Endothelial cell of umbilical vein (primary cell): ENCODE data around the gene PATL1.

ENCODE experiments used
- EZH2 ChIP-seq: IDR thresholded peaks from 2 replicates; pipeline ENCODE4 v1.6.1; 2012; ENCODE audit warnings: borderline replicate concordance, low read depth, mild to moderate bottlenecking, moderate library complexity, low read length, inconsistent platforms; ENCODE audit not compliant: severe bottlenecking
- MAX ChIP-seq: IDR thresholded peaks from 2 replicates; pipeline ENCODE4 v1.6.1; 2011; ENCODE audit not compliant: insufficient read depth, insufficient read length
- MYC ChIP-seq: IDR thresholded peaks from one replicate; pipeline ENCODE4 v1.6.1; 2011; ENCODE audit warnings: mild to moderate bottlenecking, low read depth, low read length
- POLR2A ChIP-seq: IDR thresholded peaks from 2 replicates; pipeline ENCODE4 v1.6.1; 2012; ENCODE audit warnings: low read depth, mild to moderate bottlenecking, control low read depth, low read length
- POLR2AphosphoS5 ChIP-seq: IDR thresholded peaks from 2 replicates; pipeline ENCODE4 v1.6.1; 2012; ENCODE audit warnings: low read depth, mild to moderate bottlenecking, control low read depth, low read length, moderate library complexity; ENCODE audit not compliant: insufficient read depth
- TF ChIP-seq, protein P1 (sequence below), 2 donors: IDR thresholded peaks; 1 replicate in 1 of 2; 2 replicates in 1 of 2; pipeline ENCODE4 v1.5.1; 2011; ENCODE audit warnings: low read length in 2 of 2, mild to moderate bottlenecking in 2 of 2, moderate library complexity in 2 of 2, control low read depth in 1 of 2, inconsistent platforms in 1 of 2, low read depth in 1 of 2; ENCODE audit not compliant: insufficient read depth in 1 of 2; ENCODE audit errors: extremely low read depth in 1 of 2

DNA sequence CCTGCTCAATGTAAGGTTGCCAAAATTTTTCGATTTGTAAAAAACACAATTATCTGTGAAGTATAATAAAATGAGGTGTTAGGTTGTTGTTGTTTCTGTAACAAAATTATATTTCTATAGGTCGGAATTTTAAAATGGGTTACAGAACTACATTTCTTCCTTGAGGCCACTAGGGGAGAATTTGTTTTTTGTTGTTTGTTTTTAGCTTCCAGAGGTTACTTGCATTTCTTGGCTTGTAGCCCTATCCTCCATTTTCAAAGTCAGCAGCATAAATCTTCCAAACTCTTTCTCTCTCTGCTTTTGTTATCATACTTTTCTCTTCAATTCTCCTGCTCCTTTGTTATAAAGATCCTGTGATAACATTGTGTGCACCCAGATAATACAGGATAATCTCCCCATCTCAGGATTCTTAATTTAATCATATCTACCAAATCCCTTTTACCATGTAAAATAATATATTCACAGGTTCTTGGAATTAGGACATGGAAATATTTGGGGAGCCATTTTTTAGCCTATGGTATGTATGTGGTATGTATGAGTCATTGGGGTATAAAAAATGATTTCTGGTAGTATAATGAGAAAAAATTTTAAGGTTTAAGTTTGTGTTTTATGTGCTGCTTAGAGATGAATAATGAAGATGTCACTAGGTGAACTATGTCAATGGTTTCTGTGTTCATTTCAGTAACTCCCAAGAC is 9.4 kb upstream of the PATL1 start:
- TF ChIP-seq, protein P1, sequence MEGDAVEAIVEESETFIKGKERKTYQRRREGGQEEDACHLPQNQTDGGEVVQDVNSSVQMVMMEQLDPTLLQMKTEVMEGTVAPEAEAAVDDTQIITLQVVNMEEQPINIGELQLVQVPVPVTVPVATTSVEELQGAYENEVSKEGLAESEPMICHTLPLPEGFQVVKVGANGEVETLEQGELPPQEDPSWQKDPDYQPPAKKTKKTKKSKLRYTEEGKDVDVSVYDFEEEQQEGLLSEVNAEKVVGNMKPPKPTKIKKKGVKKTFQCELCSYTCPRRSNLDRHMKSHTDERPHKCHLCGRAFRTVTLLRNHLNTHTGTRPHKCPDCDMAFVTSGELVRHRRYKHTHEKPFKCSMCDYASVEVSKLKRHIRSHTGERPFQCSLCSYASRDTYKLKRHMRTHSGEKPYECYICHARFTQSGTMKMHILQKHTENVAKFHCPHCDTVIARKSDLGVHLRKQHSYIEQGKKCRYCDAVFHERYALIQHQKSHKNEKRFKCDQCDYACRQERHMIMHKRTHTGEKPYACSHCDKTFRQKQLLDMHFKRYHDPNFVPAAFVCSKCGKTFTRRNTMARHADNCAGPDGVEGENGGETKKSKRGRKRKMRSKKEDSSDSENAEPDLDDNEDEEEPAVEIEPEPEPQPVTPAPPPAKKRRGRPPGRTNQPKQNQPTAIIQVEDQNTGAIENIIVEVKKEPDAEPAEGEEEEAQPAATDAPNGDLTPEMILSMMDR (IDR thresholded peaks at IDR 0.05; ENCODE audit: extremely low read depth in 1 of 2, insufficient read depth in 1 of 2, low read depth in 1 of 2, low read length in 2 of 2), result no peak
- no peak for TF ChIP-seq POLR2A
- no peak for TF ChIP-seq EZH2
- TF ChIP-seq MYC, result no peak
- no peak for TF ChIP-seq POLR2AphosphoS5
- TF ChIP-seq MAX, result no peak
